T follicular helper cell (primary cell): Measurements from ENCODE around the gene PRR5.

Experiments
- DNase-seq: peaks from one replicate; pipeline ENCODE4 v3.0.0-alpha.2; 2020; ENCODE audit warnings: low read depth

PRR5 gene

DNA sequence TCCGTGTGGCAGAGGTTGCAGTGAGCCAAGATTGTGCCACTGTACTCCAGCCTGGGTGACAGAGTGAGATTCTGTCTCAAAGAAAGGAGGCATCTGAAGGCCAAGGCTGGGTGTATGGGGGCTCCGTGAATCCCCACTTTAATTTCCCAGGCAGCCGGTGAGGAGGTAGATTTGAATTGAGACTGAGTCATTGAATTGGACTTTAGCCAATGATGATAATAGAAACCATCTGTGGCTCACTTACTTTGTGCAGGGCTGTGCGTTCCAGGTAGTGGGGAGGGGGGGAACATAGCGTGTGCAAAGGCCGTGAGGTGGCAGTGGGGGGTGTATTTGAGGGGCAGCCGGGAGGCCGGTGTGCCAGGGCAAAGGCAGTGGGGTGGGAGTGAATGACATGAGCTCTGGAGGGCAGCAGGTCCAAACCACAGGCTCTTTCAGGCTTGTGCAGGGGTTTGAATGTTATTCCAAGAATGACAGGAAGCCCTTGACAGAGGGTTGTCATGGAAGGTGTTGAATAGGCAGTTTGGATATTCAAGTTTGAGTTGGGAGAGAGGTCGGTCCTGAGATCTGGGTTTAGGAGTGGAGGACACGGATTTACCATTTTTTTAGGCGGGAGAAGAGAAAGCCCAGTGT, 56.5 kb downstream of the PRR5 start:
- no peak for DNase-seq

DNA sequence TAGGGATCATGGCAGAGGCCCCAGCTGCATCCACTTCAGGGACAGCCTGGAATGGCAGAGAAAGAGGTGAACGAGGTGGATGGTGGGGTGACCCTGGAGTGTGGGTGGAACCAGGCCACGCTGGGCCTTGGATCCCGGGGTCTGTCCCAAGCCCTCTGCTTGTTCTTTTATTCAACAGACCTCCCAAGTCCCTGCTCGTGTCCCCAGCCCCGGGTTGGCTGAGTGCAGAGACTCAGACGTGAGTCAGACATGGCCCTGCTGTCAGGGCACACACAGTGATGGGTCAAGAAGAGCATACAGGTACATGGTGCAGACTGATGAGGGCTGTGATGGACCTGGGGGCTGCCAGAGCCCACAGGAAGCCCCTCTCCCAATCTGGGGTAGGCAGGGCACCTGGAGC, 57.0 kb downstream of the PRR5 start:
- no peak for DNase-seq

DNA sequence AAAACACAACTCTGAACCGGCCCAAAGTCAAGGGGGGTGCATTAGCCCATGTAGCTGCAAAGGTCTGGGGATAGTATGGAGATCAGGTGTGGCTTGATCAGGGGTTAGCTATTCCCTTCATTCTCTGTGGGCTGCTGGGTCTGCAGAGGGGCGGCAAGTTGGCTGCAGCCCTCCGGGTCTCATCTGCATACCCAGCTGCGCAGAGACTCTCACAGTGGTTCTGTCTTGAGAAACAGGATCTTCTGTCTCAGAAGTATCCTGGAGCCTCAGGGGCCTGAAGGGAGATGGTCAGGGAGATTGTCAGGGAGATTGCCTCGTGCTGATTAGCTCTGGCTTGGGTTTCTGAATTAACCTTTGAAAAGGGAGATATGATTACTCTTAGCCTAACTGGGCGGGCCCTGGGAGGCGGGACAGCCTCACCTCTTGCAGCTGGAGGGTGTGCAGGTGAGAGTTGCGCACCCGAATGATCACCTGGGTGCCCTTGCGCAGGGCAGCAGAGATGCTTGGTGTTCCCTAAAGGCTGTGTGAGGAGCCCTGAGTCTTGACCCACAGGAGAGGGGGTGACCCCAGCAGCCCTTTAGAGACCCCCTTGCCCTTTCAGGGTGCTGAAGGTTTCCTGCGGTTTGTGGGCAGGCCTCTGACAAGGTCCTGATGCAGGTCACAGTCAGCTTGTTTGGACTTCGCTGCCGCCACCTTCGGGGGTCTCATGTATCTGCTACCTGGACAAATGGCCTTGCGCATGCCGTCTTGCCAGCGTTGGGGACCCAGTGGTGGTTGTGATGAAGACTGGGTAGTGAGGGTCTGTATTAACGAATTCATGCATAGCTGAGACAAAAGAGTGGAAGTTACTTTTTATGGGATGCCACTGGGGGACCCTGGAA, 57.7 kb downstream of the PRR5 start:
- no peak for DNase-seq

DNA sequence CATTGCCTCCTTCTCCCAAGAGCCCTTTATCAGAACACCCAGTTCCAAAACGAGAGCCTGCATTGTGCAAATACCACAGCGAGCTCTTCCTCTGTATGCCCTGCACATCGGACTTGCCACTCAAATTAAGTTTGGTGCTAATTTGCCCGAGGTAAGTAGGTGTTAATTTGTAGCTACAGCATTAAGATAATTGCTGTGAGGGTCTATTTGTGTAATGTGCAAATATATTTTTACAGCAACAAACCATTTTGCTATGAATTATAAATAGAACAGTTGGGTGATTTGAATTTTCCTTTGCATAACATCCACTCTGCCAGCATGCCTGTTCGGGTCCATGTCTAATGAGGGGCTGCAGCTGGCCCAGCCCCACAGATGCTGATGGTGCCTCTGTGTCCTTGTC, 58.5 kb downstream of the PRR5 start:
- DNase-seq: no peak

DNA sequence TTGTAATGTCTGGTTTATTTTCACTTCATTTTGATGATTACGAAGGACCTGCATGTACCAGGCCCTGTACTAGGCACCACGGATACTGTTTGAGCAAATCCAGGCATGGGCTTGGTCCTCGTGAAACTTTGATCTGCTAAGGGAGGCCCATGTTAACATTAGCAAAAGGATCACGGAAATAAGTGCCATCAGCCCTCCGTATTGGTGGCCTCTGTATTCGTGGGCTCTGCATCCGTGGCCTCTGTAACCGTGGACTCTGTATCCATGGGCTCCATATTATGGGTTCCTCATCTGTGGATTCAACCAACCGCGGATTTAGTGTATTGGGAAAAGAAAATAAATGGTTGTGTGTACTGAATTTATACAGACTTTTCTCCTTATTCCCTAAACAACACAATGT, 59.0 kb downstream of the PRR5 start:
- no peak for DNase-seq

DNA sequence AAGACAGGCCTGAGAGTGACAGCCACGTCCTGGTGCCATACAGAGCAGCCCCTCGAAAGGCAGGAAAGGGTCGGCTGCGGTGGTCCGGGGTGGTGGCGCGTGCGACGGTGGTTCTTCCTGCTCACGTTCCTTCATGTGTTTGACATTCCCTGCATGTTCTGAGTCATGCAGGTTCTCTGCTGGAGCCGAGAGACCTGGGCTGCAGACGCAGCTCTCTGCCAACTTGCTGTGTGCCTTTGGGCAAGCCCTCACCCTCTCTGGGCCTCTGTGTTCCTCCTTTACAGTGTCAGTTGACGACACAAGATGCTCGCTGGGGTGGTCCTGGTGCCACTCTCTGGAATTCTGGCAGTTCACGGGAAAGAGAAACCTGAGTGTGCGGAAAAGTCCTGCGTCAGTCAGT, 62.4 kb downstream of the PRR5 start:
- DNase-seq: no peak

DNA sequence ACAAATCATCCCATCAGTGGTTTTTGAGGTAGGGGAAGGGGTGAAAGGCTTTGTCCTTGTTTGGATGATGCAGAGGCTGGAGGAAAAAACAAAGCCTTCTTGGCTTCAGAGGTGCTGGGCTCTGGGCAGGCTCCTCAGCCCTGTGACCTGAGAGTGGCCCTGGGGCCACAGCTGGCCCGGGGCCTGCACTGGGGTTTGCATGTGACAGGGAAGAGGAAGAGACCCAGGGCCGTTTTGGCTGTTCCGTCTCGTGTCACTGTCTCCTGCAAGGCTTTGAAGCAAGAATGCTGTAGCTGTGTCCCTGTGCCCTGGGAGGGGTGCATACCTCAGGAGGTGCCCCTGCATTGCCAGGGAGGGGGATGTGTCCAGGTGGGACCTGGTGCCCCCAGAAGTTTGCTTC, 63.0 kb downstream of the PRR5 start:
- DNase-seq: no peak

DNA sequence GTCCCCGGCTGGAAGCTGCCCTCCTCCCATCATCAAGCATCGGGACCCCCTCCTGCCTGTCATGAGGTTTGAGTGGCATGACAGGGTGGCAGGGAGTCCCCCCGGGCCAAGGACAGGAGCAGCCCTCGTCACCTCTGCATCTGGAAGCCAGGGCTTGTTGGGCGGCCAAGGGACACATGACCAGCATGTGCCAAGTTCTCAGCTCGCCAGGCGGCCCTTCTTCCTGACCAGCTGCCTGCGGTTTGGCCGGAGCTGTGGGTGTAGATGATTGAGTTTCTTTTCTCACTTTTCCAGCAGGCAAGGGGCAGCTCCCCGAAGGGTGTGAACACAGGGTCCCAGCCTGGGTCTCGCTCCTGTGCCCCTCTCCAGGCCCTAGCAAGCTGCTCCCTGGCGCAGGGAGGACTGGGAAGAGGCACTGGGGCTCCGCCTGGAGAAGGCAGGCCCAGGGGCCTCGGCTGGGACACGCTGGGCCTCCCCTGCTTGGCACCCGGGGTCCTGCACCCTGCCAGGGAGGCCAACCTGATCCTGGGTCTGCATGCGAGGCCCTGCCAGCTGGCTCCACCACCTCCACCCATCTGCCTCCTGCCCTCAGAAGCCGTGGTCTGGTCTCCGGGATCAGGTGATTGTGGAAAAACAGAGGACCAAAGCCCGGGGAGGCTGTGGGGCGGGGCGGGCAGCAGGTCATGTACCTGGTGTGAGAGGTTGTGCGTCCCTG, 63.7 kb downstream of the PRR5 start:
- no peak for DNase-seq

DNA sequence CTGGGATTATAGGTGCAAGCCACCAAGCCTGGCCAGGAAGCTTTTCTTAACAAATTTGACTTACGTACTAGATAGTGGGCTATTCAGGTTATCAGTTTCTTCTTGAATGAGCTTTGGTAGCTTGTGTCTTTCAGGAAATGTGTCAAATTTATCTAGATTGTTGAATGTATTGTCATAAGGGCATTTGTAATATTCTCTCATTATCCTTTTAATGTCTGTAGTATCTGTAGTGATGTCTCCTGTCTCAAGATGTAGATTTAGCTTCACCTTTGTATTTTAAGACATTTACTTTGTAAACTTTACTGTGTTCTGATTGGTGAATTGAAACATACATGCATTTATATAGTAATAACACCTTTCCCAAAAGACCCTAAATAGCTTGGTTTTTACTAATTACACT, 71.1 kb downstream of the PRR5 start:
- no peak for DNase-seq

DNA sequence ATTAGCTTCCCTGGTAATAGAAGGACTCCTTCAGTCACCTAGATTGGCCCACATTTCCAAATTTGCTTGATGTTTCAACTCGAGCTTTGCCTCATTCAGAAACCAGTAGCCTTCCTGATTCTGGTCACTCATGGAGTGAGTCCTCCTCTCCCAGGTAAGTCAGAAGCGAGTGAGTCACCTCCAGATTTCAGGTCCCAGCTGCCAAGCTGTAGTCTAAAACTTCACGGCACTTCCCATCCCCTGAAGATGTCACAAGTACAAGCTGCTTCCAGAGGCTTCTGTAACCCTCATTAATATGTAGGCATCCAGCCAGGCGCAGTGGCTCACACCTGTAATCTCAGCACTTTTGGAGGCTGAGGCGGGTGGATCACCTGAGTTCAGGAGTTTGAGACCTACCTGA, 73.9 kb downstream of the PRR5 start:
- no peak for DNase-seq

DNA sequence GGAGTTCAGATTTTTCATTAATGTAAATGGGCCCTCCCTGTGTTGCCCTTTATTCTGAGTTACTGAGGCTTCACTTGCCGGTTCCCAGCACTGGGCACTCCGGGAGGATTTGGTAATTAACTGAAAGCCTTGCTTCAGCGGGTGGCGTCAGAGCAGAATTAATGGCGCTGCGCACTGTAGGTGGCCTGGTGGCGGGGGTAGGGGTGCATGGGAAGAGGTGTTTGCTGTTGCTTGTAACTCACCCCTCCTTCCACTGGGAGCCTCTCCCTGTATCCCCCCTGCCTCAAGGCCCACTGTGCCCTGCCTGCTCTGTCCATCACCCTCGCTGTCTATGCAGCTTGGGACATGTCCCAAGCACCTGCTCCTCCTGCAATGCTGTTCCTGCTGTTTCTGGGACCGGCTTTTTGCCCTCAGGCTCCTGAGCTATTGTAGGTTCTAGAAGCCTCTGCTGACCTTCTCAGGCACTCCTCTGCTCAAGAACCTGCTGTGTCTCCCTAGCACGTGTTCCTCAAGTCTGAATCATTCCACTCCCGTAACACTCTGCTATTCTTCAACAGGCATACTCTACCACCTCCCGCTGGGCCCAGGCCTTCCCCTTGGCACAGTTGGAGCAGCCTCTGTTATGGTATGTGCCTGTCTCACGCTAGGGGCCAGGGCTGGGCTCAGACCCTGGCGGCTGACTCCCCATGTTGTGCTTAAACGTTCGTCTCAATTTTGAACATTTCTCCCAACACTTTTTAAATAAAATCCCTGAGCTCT, 74.8 kb downstream of the PRR5 start:
- no peak for DNase-seq

DNA sequence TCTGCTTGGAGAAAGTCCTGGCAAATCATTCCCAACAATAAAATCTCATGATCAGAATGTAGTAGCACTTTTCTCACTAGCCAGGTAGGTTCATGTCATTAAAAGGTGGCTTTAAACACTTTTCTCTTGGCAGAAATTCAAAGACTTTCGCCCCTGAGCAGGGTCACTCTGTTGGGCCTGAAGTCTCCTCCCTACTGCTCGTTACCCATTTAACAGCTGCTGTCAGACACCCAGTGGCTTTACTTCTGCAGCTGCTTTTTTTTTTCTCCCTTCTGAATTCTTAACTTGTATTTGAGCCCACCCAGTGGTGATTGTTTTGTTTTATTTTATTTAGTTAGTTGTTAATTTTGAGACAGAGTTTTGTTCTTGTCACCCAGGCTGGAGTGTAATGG, 75.4 kb downstream of the PRR5 start:
- DNase-seq: no peak

DNA sequence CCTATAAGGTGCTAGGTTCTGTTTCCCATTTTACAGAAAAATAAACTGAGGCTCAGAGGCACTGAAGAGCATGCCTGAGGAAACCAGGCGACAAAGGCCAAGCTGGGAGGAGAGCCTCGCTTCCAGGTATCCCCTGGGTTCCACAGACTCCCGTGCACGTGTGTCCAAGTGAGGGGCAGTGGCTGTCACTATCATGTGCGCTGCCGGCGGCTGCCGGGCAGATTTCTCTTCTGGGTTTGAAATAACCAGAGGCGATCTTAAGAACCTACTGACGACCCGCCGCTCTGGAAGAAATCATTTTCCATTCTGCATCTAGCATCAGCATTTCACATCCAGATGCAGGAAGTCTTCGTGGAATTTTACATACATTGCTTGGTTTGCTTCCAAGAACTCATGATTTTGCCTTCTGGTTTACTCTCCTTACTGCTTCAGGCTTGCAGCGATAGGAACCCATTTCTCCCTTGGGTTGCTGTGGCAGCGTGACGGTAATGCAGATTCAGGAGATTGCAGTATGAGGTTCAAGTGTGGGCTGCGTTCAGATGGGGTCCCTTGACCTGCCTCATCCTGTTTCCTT, 79.0 kb downstream of the PRR5 start:
- no peak for DNase-seq

DNA sequence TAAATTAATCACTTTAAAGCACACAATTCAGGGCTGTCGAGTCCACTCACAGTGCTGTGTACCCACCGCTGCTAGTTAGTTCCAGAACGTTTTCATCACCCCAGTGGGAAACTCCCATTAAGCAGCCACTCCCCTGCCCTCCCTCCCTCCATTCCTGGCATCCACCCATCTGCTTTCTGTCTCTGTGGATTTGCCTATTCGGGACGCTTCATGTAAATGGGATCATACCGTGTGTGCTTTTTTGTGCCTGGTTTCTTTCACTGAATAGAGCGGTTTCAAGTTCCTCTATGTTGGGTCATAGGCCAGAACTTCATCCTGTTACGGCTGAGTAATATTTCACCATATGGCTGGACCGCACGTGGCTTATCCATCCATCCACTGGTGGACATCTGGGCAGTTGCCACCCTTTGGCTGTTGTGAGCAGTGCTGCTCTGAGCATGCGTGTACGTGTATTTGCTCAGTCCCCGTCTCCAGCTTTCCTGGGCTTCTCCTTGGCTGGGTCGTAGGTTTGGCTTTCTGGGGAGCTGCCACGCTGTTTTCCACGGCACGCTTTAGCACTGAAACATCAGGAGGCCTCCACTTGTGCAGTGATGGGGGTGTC, 80.5 kb downstream of the PRR5 start:
- no peak for DNase-seq

DNA sequence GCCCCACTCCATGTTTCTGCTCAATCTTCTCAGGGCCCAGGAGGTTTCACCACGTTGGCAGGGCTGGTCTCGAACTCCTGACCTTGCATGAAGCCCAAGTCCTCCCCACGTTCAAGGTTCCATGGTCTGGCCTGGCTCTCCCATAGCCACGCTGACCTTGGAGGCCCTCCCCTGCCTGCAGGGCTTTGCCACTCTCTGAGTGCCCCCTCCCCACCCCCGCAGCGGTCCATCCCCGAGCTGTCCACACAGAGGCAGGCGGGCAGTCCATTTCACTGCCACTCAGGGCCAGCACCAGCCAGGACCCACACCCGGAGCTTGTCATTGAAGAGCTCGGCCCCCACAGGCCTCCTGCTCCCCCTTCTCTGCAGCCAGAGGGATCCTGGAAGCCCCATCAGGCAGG, 81.1 kb downstream of the PRR5 start:
- no peak for DNase-seq

DNA sequence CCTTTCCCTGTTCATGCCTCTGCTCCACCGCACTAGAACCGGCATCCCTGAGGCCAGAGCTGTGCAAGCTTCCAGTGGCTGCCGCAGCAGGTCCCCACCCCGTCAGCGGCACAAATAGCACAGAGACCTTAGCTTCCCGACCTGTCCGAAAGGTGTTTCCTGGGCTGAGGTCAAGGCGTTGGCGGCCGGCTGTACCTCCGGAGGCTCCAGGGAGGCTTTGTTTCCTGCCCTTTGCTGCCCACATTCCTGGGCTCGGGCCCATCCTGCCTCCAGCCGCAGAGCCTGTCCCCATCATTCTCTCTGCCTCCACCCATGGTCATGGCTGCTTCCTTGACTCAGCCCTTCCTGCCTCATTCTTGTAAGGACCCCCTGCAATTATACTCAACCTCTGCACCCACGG, 81.6 kb downstream of the PRR5 start:
- DNase-seq: no peak

DNA sequence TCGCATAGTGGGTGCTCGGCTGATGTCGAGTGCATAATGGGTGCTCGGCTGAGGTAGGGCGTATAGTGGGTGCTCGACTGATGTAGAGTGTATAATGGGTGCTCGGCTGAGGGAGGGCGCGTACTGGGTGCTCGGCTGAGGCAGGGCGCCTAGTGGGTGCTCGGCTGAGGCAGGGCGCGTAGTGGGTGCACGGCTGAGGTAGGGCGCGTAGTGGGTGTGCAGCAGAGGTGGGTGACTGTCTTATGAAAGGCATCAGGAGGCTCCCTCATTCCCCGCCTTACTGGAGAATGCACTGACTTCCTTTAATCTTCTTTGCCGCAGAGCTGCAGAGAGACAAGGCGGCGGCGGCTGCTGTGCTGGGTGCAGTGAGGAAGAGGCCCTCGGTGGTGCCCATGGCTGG, 84.1 kb downstream of the PRR5 start:
- DNase-seq: no peak

DNA sequence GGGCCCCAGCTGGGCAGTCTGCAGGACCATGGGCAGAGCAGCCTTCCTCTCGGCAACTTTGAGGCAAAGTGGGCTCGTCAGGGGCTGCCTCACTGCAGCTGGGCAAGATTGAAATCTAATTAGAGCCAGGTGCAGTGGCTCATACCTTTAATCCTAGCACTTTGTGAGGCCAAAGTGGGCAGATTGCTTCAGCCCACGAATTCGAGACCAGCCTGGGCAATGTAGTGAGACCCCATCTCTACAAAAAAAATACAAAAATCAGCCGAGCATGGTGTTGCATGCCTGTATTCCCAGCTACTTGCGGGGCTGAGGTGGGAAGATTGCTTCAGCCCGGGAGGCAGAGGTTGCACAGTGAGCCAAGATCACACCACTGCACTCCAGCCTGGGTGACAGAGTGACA, 84.6 kb downstream of the PRR5 start:
- DNase-seq: no peak
